Sigmoid colon (tissue), 7 donors: ENCODE data around the gene UPK3BL2. TPM values are rescaled to one million over a fixed set of nuclear protein-coding genes. Genes with fewer than 3 reads are reported as not detected.
"Not testable (repeated sequence)": the region's sequence is repeated elsewhere in the genome, so short reads cannot be mapped to it uniquely, and the experiment has no call there.

Source experiments
- DNase-seq: peaks from one replicate; pipeline ENCODE4 v3.0.0-alpha.2; 2019
- H3K27ac ChIP-seq, 4 donors: fragments of 200-600 bp; sonication (generic); one replicate each; pipeline ENCODE4 v1.5.1; 2016 to 2019; ENCODE audit warnings: mild to moderate bottlenecking in 1 of 4
- H3K27me3 ChIP-seq, 3 donors: fragments of 200-600 bp; sonication (generic); one replicate each; pipeline ENCODE4 v1.5.1; 2019; ENCODE audit warnings: mild to moderate bottlenecking in 1 of 3
- H3K36me3 ChIP-seq, 4 donors: fragments of 200-600 bp; sonication (generic); one replicate each; pipeline ENCODE4 v1.5.1; 2016 to 2019
- H3K4me1 ChIP-seq, 4 donors: fragments of 200-600 bp; sonication (generic); one replicate each; pipeline ENCODE4 v1.5.1; 2017 to 2019
- H3K4me3 ChIP-seq, 4 donors: fragments of 200-600 bp; sonication (generic); one replicate each; pipeline ENCODE4 v1.5.1; 2017 to 2019; ENCODE audit warnings: mild to moderate bottlenecking in 2 of 4, moderate library complexity in 1 of 4
- H3K9me3 ChIP-seq, 4 donors: fragments of 200-600 bp in 3 of 4; sonication (generic) in 3 of 4; one replicate each; pipeline versions ENCODE4 v1.5.1 to v1.6.1; 2013 to 2019
- WGBS, 2 donors: extraction: QIAGEN DNeasy Blood & Tissue Kit; methylation state at CpG; one replicate each; pipeline ENCODE4 v1.1.7; 2013; 5-methylcytosine and 5-hydroxymethylcytosine counted together
- intact Hi-C: fragments of 100-400 bp; cut with DNase I; formaldehyde crosslinking; loops from one replicate; pipeline ENCODE4 v1.15.1; 2023
- polyA plus RNA-seq, 3 donors: library from polyadenylated mRNA; stranded (reverse); fragments of 200-250 nt; gene quantifications; one replicate each; pipeline ENCODE4 v1.2.3, GENCODE V29; 2013
- total RNA-seq, 4 donors: library from RNA; depleted of rRNA; stranded (reverse); fragments of >200 nt; gene quantifications; one replicate each; pipeline ENCODE4 v1.1.0, GENCODE V29; 2016
- donor health status: healthy with polysubstance abuse.
- donor health status: Bipolar disorder and iron deficiency.
- donor health status: healthy.

Gene UPK3BL2
- total and polyA plus RNA-seq, 7 donors: 0.99 to 14.2 (median 3.6) TPM; not detected in 2

DNA sequence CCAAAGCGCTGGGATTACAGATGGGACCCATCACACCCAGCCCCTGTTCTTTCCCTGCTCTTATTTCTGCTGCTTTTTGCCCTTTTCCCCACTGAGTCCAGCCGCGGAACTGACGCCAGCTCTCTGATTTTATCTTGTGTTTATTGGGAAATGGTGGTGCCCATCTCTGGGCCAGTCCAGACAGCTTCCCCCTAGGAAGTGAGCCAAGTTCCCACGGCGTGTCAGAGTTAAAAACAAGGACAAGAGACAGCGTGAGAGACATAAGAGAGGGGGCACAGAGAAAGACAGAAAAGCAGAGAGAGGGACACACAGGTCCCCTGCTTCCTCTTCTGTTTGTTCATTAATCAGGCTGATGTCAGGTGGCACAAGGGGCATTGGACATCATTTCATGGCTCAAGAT lies 11.9 kb downstream of the UPK3BL2 start:
- H3K4me1 ChIP-seq, H3K27ac ChIP-seq, intact Hi-C loops, H3K4me3 ChIP-seq, H3K9me3 ChIP-seq, DNase-seq, H3K36me3 ChIP-seq, H3K27me3 ChIP-seq: not testable (repeated sequence)
- WGBS, 2 donors: no CpG with 5 or more reads among the region's 7 CpGs

DNA sequence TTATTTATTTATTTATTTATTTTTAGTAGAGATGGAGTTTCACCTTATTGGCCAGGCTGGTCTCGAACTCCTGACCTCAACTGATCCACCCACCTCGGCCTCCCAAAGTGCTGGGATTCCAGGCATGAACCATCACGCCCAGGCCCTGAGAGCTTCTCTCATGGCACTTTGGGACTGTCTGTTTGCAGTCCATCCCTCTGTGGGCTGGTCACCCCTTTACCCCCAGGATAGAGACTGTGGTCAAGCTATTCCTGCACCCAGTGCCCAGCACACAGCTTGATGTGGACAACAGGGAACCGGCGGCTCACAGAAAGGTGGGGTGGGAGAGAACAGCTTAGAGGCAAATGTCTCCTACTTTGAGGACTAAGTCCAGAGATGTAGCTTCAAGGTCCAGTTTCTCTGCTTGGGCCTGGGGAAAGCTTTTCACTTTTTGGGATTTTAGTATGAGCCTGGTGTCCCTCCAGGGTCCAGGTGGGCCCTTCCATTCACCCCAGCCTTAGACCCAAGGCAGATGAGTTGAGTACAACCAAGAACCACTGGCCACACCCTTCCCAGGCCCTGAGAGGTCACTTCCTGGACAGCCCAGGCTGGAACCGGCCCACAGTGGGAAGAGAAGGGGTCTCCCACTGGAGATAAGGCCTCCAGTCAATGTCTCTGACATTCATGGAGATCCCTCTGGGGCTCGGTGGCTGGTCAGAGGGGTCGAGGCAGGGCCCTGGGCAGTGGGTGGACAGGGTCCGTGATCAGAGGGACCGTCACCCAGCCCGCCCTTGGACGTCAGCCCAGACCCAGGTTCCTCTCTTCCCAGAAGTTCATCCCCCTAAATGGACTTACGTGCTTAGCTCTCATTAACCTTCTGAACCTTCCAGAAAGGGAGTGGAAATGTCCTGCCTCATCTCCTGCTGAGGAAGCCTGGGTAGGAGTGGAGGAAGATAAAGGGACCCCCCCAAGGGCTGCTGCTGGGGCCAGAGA lies 15.4 kb downstream of the UPK3BL2 start:
- DNase-seq, intact Hi-C loops, H3K36me3 ChIP-seq, H3K4me1 ChIP-seq, H3K9me3 ChIP-seq, H3K27me3 ChIP-seq, H3K4me3 ChIP-seq, H3K27ac ChIP-seq: not testable (repeated sequence)
- WGBS, 2 donors: 92 to 95% methylated on average over 3 to 4 of the region's 13 CpGs

DNA sequence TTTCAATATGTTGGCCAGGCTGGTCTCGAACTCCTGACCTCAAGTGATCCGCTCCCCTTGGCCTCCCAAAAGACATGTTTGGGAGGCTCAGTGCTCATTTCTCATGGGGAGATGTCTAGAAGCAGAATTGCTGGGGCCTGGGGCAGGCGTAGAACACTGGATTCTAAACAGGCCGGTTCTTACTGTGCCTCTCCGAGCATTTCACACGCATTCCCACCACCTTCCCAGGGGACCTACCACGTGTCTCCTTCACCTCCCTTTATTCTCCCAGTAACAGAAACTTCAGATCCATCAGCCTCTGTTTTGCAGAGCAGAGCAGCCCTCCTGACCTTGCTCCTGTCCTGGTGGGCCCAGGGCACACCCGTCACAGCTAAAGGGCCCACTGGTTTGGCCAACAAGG lies 16.3 kb downstream of the UPK3BL2 start:
- H3K36me3 ChIP-seq, H3K4me3 ChIP-seq, H3K27ac ChIP-seq, H3K4me1 ChIP-seq, H3K9me3 ChIP-seq, H3K27me3 ChIP-seq, DNase-seq, intact Hi-C loops: not testable (repeated sequence)
- WGBS, 2 donors: 76 to 86% methylated on average over 1 of the region's 8 CpGs

DNA sequence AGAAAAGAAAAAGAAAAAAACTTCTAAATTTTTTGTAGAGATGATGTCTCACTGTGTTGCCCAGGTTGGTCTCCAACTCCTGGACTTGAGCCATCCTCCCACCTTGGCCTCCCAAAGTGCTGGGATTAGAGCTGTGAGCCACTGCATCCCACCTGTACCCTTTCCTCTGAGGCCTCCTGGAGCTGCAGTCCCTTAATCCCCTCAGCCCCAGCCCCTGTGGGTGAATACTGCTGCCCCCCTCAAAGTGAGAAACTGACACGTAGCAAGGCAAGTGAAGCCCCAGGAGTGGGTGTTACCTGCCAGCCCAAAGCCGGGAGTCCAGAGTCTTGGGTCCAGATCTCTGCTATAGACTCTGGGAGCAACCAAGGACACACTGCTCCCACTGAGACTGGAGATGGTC lies 18.7 kb downstream of the UPK3BL2 start:
- H3K9me3 ChIP-seq: not testable (repeated sequence)

DNA sequence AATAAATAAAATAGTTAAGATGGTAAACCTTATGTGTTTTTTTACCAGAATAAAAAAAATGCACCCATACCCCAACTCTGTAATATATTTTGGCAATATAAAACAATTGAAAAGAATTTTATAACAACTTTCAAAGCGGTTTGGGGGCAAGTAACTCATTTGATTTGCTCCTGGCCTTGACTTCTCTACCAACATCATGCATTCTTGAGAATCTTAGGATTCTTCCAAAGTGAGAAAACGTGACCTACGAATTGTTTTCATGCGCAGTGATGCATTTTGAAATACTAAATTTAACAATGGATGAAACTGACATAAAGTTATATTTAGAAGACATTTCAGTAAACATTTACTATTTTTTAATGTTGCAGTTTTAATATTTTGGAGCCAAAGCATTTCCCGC lies 22.7 kb downstream of the UPK3BL2 start:
- H3K36me3 ChIP-seq, H3K4me3 ChIP-seq, H3K9me3 ChIP-seq, H3K27ac ChIP-seq, DNase-seq, intact Hi-C loops, H3K27me3 ChIP-seq, H3K4me1 ChIP-seq: not testable (repeated sequence)
- WGBS, 2 donors: 88% methylated on average over 4 of the region's 5 CpGs; no CpG with 5 or more reads in 1 of the 2 donors

More for the DNA sequence above, 18.7 kb downstream of the UPK3BL2 start:
- H3K4me1 ChIP-seq, H3K4me3 ChIP-seq, H3K27ac ChIP-seq, H3K27me3 ChIP-seq, intact Hi-C loops, H3K36me3 ChIP-seq: not testable (repeated sequence)
- DNase-seq: peak; percentile 47
- WGBS, 2 donors: 48 to 53% methylated on average over 1 of the region's 2 CpGs

DNA sequence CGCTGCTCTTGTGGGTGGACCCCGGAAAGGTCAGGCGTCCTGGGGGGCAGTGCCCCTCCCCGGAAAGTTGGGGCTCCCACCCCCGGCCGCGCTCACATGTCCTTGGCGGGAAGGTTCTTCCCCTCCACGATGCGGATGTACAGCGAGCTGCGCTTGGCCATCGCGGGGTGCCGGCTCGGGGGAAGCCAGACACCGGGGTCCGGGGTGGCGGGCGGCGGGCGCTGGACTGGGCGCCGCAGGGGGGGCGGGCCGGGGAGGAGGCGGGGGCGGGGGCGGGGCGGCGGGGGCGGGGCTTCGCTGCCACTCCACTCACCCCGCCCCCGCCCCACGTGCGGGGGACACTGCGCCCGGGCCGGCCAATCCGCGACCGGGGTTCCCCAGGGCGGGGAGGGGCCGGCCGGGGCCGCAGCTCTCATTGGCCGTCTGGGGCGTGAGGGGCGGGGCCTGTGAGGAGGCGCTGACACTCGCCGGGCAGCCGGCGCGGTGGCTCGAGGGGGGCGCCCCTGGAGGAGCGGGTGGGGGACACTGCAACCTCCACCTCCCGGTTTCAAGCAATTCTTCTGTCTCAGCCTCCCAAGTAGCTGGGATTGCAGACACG lies 25.8 kb downstream of the UPK3BL2 start, which contains the start of gene RASA4B:
RASA4B (minus strand) TSS at position 228 of the 598 bp plus-strand sequence; CDS start at position 161, 67 bp downstream.
- H3K4me1 ChIP-seq, H3K36me3 ChIP-seq, H3K9me3 ChIP-seq, H3K27me3 ChIP-seq, intact Hi-C loops, H3K27ac ChIP-seq: not testable (repeated sequence)
- 1 to 2% methylated on average over 19 to 28 of the region's 61 CpGs for WGBS, 2 donors
- peak within 1 kb of the TSS; percentile 16 to 39 (median 23) for H3K4me3 ChIP-seq
- DNase-seq: peak; percentile 40

DNA sequence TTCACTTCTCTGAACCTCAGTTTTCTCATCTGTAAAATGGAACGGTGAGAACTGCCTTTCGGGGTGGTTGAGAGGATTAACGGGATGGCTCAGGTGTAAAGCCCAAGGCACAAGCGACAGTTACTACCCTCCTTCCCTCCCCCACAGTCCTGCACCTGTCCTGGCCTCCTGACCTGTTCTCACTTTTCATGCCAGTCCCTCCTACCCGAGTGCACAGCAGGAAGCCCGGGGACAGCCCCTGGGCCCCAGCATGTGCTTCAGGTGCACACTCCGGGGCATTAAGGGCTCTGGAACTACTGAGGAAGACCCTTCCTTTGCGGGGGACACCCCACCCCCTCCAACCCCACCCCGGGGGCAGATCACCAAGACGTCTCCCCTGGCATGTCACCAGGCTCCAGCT lies 26.5 kb downstream of the UPK3BL2 start:
- whole genome bisulfite sequencing, 2 donors: no CpG with 5 or more reads among the region's 10 CpGs
- H3K27ac ChIP-seq, H3K9me3 ChIP-seq, intact Hi-C loops, DNase-seq, H3K36me3 ChIP-seq, H3K4me1 ChIP-seq, H3K27me3 ChIP-seq, H3K4me3 ChIP-seq: not testable (repeated sequence)

DNA sequence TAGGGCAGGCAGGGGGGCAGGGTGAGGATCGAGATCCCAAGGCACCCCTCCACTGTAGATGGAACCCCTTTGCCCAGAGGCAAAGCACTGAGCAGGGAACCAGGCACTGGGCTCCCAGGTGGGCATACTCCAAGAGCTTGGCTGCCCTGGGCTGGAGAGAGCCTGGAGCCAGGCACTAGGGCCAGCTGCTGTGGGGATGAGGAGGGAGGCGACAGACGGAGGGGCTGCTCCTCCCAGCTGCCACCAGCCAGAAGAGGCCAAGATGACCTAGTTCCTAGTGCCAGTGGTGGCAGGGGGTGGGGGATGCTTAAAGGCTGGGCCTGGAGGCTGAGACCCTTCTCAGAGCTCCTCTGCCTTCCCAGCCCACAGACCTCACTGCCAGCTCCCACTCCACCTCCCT lies 27.6 kb downstream of the UPK3BL2 start:
- H3K27me3 ChIP-seq, H3K4me3 ChIP-seq, H3K9me3 ChIP-seq, H3K27ac ChIP-seq, intact Hi-C loops, DNase-seq, H3K36me3 ChIP-seq, H3K4me1 ChIP-seq: not testable (repeated sequence)
- no CpG with 5 or more reads among the region's 3 CpGs for whole genome bisulfite sequencing, 2 donors

DNA sequence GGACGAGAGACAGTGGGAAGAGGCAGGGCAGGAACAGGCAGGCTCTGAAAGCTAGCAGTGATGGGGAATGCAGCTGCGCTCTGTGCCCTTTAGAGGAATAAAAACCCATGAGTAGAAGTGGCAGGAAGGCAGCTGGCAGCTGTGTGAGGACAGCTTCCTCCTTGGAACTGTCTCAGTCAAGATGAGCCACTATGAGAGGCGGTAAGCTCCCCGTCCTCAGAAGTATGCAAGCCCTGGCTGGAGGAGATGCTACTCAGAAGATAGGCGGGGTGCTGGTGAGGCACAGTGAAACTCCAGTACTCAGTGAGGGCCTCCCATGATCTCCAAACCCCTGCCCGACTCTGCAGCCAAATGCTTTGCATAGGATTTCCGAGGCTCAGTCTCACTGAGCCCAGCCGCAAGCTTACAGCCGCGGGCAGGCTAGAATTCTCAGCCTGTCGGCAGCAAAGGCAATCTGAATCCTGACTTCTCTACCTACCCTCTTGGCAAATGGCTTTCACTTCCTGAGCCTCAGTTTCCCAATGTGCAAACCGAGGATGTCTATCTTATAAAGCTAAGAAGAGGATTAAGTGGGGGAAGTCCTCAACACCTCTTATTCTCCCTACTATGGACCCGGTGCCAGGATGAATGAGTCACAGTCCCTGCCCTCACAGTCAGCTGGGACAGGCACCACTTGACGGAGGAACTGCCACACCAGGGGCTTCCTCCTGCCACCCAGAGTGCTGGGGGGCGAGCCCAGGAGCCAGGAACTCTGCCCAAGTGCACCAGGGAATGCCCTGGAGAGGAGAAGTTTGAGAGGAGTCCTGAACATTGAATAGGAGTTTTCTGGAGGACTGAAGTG lies 28.4 kb downstream of the UPK3BL2 start:
- H3K4me1 ChIP-seq, H3K27me3 ChIP-seq, H3K9me3 ChIP-seq, DNase-seq, intact Hi-C loops, H3K36me3 ChIP-seq, H3K4me3 ChIP-seq: not testable (repeated sequence)
- WGBS, 2 donors: 53 to 78% methylated on average over 2 of the region's 15 CpGs
- peak overlapping the region in 2 of 4 donors; percentile 68 to 74 for H3K27ac ChIP-seq

DNA sequence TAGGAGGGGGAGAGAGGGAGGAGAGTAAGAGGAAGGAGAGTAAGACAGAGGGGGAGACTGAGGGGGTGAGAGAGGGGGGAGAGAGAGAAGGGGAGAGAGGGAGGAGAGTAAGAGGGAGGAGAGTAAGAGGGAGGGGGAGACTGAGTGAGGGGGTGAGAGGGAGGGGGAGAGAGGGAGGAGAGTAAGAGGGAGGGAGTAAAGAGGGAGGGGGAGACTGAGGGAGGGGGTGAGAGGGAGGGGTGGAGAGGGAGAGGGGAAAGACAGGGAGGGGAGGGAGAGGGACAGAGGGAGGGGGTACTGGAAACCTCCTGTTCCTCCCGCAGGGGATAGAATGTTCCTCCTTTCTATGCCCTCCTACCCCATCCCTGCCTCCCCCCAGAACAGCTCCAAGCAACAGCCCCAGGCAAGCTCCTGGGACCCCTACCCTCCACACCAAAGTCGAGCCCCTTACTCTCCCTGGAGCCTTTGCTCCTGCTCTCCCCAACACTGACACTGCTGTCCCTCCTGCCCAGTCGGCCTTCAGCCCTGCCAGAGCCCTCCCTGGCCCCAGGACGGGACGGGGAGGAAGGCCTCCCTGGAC lies 30.8 kb downstream of the UPK3BL2 start:
- WGBS, 2 donors: 38 to 41% methylated on average over 5 of the region's 5 CpGs
- peak overlapping the region in 3 of 4 donors; percentile 18 to 36 (median 32) for H3K4me3 ChIP-seq
- H3K36me3 ChIP-seq, intact Hi-C loops, H3K27me3 ChIP-seq, H3K4me1 ChIP-seq, H3K9me3 ChIP-seq: not testable (repeated sequence)
- peak; percentile 70 for DNase-seq
- peak overlapping the region; percentile 66 to 85 (median 76) for H3K27ac ChIP-seq

DNA sequence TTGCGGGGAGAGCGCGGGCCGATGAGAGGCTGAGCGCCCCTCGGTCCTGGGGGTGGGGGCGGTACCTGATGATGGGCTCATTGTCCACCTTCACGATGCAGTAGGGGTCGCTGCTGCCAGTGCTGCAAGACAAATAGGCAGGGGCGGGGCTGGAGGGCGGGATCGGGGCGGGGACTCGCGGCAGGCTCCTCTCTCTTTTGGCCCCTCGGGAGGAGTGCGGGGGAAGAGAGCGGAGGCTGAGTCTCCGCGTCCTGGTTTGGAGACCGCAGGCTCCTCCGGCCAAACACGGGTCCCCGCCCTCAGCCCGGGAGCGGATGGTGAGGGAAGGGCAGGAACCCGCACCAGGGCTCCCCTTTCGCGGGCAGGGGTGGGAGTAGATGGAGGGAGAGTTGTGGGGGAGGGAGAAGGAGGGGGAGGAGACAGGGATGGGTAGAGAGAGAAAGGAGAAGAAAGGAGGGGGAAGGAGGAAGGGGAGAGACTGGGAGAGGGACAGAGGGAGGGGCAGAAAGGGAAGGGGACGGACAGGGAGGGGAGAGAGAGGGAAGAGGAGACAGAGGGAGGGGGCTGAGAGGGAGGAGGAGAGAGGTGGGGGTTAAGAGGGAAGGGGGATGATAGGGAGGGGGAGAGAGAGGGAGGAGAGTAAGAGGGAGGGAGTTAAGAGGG lies 31.5 kb downstream of the UPK3BL2 start:
- intact Hi-C loops: not testable (repeated sequence)

DNA sequence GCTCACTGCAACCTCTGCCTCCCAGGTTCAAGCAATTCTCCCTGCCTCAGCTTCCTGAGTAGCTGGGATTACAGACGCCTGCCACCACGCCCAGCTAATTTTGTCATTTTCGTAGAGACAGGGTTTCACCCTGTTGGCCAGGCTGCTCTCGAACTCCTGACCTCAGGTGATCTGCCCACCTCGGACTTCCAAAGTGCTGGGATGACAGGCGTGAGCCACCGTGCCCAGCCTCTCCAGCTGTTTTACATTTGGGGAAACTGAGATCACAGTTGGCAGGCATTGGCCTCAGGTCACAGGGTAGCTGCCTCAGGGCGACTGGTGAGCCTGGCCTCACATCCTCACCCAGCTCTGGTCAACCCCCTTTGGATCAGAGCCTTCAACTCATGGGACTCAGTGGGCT lies 32.9 kb downstream of the UPK3BL2 start:
- 53 to 77% methylated on average over 5 of the region's 8 CpGs for whole genome bisulfite sequencing, 2 donors
- H3K4me1 ChIP-seq, H3K27me3 ChIP-seq, H3K36me3 ChIP-seq, H3K4me3 ChIP-seq, H3K9me3 ChIP-seq, intact Hi-C loops, H3K27ac ChIP-seq: not testable (repeated sequence)
- DNase-seq: peak; percentile 50

More for the DNA sequence above, 31.5 kb downstream of the UPK3BL2 start:
- H3K4me3 ChIP-seq, H3K4me1 ChIP-seq, DNase-seq, H3K27ac ChIP-seq, H3K27me3 ChIP-seq, H3K9me3 ChIP-seq, H3K36me3 ChIP-seq: not testable (repeated sequence)
- no CpG with 5 or more reads among the region's 30 CpGs for WGBS, 2 donors
